LoVo (cell line): ENCODE data around the gene C11orf65.
"Not testable (repeated sequence)": the region's sequence is repeated elsewhere in the genome, so short reads cannot be mapped to it uniquely, and the experiment has no call there.

ENCODE experiments used
- DNase-seq: peaks from one replicate; pipeline ENCODE4 v3.0.0-alpha.2; 2016; ENCODE audit warnings: low spot score

The C11orf65 gene

GRCh38 chr11:108472681-108473080 is 5.4 kb upstream of the C11orf65 start:
- DNase-seq, result no peak

- no peak for DNase-seq
Observed at GRCh38 chr11:108468478-108468864, 1.1 kb upstream of the C11orf65 start.

- no peak for DNase-seq
Observed at GRCh38 chr11:108466405-108466804, 924 bp downstream of the C11orf65 start.

- DNase-seq, result no peak
Observed at GRCh38 chr11:108453207-108453835, 14.0 kb downstream of the C11orf65 start.

- DNase-seq, result not testable (repeated sequence)
Observed at GRCh38 chr11:108441445-108441844, 25.9 kb downstream of the C11orf65 start.

- no peak for DNase-seq
Observed at GRCh38 chr11:108436594-108436993, 30.7 kb downstream of the C11orf65 start.

GRCh38 chr11:108435066-108435465 is 32.3 kb downstream of the C11orf65 start:
- no peak for DNase-seq

GRCh38 chr11:108432783-108433182 is 34.5 kb downstream of the C11orf65 start:
- DNase-seq, result no peak

- no peak for DNase-seq
Observed at GRCh38 chr11:108431997-108432396, 35.3 kb downstream of the C11orf65 start.

DNA sequence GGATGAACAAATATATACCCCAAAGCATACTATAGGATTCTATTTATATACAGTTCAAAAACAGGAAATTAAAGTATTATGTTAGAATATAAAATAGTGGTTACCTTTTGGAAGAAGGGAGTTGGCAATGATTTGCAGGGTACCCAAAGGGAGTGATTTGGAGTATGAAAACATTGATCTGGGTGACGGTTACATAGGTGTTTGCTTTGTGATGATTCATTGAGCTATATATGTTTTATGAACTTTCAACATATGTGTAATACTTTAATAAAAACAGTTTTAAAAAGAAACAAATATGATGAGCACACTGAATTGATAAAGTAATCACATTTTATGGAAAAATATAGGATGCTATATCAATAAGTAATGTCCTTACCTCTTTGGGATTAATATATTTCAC is 36.0 kb downstream of the C11orf65 start:
- no peak for DNase-seq

DNA sequence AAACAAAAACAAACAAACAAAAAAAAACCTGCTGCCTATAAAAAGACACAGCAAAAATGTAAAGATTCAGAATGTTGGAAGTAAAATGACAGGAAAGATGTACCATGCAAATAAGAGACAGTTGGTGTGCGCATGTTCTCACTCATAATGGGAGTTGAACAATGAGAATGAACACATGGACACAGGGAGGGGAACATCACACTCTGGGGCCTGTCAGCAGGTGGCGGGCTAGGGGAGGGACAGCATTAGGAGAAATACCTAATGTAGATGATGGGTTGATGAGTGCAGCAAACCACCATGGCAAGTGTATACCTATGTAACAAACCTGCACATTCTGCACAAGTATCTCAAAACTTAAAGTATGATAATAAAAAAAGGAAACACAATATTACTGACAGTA is 49.8 kb downstream of the C11orf65 start:
- DNase-seq, result not testable (repeated sequence)

- DNase-seq, result no peak
Observed at GRCh38 chr11:108414958-108415357, 52.4 kb downstream of the C11orf65 start.

- DNase-seq, result no peak
Observed at GRCh38 chr11:108405706-108406105, 61.6 kb downstream of the C11orf65 start.

- DNase-seq, result no peak
Observed at GRCh38 chr11:108403052-108403451, 64.3 kb downstream of the C11orf65 start.

GRCh38 chr11:108402241-108402640 is 65.1 kb downstream of the C11orf65 start:
- DNase-seq, result no peak

- DNase-seq, result no peak
Observed at GRCh38 chr11:108398439-108398838, 68.9 kb downstream of the C11orf65 start.

DNA sequence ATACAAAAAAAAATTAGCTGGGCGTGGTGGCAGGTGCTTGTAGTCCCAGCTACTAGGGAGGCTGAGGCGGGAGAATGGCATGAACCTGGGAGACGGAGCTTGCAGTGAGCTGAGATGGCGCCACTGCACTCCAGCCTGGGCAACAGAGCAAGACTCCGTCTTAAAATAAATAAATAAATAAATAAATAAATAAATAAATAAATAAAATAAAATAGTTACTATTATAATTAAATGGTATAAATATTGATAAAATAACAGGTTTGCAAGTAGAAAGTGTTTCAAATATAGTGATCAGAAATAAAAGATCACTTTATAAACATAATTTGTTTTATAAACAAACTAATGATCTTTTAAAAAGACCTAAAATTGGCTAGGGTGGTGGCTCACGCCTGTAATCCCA is 70.7 kb downstream of the C11orf65 start:
- not testable (repeated sequence) for DNase-seq

- DNase-seq, result no peak
Observed at GRCh38 chr11:108394744-108395284, 72.5 kb downstream of the C11orf65 start.

DNA sequence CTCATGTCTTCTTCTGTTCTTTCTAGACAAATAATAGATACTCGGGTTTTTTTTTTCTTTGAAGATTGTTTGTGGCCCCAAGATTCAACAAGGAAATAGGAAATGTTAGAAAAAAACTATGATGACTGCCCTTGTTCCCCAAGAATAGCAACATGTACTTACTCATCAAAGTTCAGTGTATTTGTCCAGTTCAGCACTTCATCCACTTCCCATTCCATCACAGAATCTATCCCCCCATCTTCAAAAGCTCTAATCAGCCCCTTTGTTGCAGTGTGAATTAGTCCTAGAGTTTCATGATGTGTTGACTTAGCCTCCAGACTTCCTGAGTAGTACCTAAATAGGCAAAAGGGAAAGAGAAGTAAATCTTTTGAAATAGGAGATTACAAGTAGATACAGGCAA is 74.3 kb downstream of the C11orf65 start:
- no peak for DNase-seq

DNA sequence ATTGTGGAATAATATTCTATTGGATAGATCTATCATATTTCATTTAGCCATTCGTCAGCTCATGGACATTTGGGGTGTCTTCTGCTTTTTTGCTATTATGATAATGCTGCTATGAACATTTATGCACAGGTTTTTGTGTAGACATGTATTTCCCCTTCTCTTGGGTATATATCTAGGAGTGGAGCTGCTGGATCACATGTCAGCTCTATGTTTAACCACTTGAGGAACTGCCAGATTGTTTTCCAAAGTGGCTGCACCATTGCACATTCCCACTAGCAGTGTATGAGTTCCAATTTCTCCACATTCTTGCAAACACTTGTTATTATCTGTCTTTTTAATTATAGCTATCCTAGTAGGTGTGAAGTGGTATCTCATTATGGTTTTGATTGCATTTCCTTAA is 75.0 kb downstream of the C11orf65 start:
- no peak for DNase-seq

- no peak for DNase-seq
Observed at GRCh38 chr11:108388576-108388975, 78.8 kb downstream of the C11orf65 start.

- DNase-seq, result not testable (repeated sequence)
Observed at GRCh38 chr11:108373505-108373904, 93.8 kb downstream of the C11orf65 start.

DNA sequence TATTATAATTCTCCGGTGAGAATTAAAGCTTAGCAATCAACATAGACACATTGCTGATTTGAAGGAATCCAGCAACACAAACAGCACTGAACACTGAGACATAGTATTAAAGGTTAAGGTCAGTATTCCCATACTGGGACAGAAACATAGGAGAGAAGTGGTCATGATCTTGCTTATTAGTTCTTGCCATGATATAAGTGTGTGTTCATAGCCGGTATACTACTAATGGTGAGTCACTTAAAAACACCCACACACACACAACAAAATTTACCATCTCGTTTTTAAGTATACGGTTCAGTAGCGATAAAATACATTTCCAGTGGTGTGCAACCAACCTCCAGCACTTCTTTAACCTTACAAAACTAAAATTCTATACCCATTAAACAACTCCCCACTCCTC is 96.3 kb downstream of the C11orf65 start:
- DNase-seq, result no peak

DNA sequence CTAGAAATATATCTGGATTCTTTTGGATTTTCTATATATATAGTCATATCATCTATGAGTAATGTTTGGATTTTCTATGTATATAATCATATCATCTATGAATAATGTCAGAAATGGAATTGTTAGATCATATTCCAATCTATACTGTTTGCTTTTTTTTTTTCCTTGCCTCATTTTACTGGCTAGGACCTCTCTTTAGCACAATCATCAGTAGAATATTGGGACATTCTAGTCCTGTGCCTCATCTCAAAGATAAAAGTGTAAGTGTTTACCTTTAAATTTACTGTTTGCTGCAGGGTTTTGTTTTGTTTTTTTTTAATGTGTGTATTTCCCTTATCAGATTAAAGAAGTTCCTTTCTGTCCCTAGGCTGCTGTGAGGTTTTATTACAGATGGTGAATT is 97.0 kb downstream of the C11orf65 start:
- no peak for DNase-seq
